ENCODE results near the gene EIF4E3. TPM values are rescaled to one million over a fixed set of nuclear protein-coding genes. Genes with fewer than 3 reads are reported as not detected.

Gene EIF4E3
- polyA plus RNA-seq, 3 donors = 35.6 to 111 (median 58.6) TPM

DNA sequence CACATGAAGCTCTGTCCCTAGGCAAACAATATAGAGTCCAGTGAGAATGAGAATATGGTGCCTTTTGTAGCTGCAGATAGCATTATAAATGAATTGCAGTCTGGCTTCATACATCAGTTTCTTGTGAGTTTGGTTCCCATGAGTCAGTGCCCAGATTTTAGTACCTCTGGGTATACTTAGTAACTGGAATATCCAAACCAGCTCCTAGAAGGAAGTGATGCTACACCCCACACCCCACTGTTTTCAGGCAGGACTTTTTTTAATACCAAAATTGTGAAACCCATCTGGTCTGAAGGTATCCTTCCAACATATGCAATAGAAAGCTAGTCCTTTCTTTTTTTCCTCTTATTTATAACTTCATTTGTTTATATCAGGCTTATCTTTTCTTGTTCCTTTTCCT lies 99.5 kb downstream of the EIF4E3 start:
- TF ChIP-seq, protein P1, sequence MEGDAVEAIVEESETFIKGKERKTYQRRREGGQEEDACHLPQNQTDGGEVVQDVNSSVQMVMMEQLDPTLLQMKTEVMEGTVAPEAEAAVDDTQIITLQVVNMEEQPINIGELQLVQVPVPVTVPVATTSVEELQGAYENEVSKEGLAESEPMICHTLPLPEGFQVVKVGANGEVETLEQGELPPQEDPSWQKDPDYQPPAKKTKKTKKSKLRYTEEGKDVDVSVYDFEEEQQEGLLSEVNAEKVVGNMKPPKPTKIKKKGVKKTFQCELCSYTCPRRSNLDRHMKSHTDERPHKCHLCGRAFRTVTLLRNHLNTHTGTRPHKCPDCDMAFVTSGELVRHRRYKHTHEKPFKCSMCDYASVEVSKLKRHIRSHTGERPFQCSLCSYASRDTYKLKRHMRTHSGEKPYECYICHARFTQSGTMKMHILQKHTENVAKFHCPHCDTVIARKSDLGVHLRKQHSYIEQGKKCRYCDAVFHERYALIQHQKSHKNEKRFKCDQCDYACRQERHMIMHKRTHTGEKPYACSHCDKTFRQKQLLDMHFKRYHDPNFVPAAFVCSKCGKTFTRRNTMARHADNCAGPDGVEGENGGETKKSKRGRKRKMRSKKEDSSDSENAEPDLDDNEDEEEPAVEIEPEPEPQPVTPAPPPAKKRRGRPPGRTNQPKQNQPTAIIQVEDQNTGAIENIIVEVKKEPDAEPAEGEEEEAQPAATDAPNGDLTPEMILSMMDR (IDR thresholded peaks at IDR 0.05) = no peak
- Histone ChIP-seq H3K4me3 (replicated peaks in 1 of 3; ENCODE audit: low read depth in 2 of 3, low read length in 3 of 3) (no peak overlapping the region), H3K27ac (ENCODE audit: low read depth in 1 of 2, low read length in 2 of 2) (no peak overlapping the region), H3K9ac (ENCODE audit: insufficient read depth, low read length, poor library complexity, severe bottlenecking) (no peak overlapping the region), H2AFZ (ENCODE audit: insufficient read depth, low read depth, low read length, poor library complexity, severe bottlenecking) (no peak overlapping the region), H3K27me3 (ENCODE audit: control insufficient read depth in 2 of 2, insufficient read depth in 2 of 2, low read length in 2 of 2) (no peaks in the 10 kb centered on the region), H4K20me1 (ENCODE audit: insufficient read depth, low read length) (no peaks in the 10 kb centered on the region), H3K4me2 (replicated peaks; ENCODE audit: extremely low read depth, low read length, poor library complexity, severe bottlenecking) (no peak overlapping the region), H3K4me1 (ENCODE audit: control insufficient read depth in 1 of 2, insufficient read depth in 2 of 2, low read length in 2 of 2) (peaks cover 24% of the 10 kb centered on the region in 2 donors), H3K79me2 (ENCODE audit: insufficient read depth, low read length) (no peaks in the 10 kb centered on the region), H3K9me3 (replicated peaks in 1 of 2; ENCODE audit: control insufficient read depth in 1 of 2, insufficient read depth in 1 of 2, low read length in 2 of 2) (no peaks in the 10 kb centered on the region), H3K36me3 (replicated peaks in 1 of 2; ENCODE audit: control insufficient read depth in 1 of 2, insufficient read depth in 2 of 2, low read length in 2 of 2) (no peaks in the 10 kb centered on the region)
- H3K4me3 Mint-ChIP-seq = no peak overlapping the region
- intact Hi-C loops (cut with micrococcal nuclease) = no loop called here
- H3K27ac Mint-ChIP-seq = no peak overlapping the region
- H3K9me3 Mint-ChIP-seq = peaks cover 0 to 4% (median 2%) of the 10 kb centered on the region in 7 donors
- peak in 1 of 3 donors; percentile 61 for DNase-seq
- H3K36me3 Mint-ChIP-seq = peaks cover 0 to 8% of the 10 kb centered on the region in 2 donors
- H3K27me3 Mint-ChIP-seq (ENCODE audit: low read depth in 3 of 3) = peaks cover 0 to 7% (median 1%) of the 10 kb centered on the region in 3 donors
- H3K4me1 Mint-ChIP-seq = peaks cover 30% of the 10 kb centered on the region

Other genes starting within 250 kb of the EIF4E3 start
- gene FOXP1, start 141.7 kb downstream of the EIF4E3 start, polyA plus RNA-seq = 10 to 100 TPM; 25.7 to 42.6 (median 27.8) TPM
- gene GPR27, start 28.5 kb upstream of the EIF4E3 start, polyA plus RNA-seq = 10 to 100 TPM in 1 of 3 donors, 1 to 10 TPM in 2; 5.7 to 19.6 (median 6.6) TPM
- gene PROK2, start 59.7 kb upstream of the EIF4E3 start, polyA plus RNA-seq = 10 to 100 TPM; 25.4 to 81.7 (median 37.8) TPM